ENCODE measurements around the gene DIABLO.
"Not testable (repeated sequence)": the region's sequence is repeated elsewhere in the genome, so short reads cannot be mapped to it uniquely, and the experiment has no call there.

Gene DIABLO

DNA sequence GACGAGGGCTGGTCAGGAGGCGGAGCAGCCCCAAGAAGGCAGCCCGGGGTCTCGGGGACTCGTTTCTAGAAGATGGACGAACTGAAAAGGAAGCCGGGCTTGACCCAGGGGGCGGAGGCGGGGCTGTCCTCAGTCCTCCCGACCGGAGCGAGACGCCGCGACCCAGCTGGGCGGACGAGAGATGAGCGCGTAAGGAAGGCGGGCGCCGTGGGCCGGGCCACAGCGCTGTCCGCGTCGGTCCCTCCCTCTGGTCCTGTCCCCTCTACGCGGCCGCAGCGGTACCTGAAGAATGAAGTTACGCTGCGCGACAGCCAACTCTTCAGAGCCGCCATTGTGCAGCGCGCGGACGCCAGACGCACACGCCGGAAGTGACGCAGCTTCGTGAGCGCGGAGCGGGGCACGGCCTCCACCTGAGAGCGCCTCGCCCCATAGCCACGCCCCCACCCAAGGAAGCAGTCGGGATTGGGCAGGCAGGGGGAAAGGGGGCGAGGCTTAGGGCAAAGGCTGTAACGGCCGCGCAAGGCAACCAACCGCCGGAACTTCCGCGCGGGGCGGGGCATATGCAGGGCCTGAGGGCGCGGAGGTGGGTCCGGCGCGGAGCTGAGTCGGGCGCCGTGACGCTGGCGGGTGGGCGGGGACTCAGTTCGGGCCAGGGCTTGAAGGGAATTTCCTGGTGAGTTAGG lies at the start of gene DIABLO:
DIABLO (minus strand) TSS at position 370 of the 683 bp plus-strand sequence; CDS start at position 332, 38 bp downstream.
- DNase-seq = peak; percentile 100

GRCh38 chr12:122275459-122275858 lies 49.6 kb upstream of the DIABLO start:
- no peak for DNase-seq

DNA sequence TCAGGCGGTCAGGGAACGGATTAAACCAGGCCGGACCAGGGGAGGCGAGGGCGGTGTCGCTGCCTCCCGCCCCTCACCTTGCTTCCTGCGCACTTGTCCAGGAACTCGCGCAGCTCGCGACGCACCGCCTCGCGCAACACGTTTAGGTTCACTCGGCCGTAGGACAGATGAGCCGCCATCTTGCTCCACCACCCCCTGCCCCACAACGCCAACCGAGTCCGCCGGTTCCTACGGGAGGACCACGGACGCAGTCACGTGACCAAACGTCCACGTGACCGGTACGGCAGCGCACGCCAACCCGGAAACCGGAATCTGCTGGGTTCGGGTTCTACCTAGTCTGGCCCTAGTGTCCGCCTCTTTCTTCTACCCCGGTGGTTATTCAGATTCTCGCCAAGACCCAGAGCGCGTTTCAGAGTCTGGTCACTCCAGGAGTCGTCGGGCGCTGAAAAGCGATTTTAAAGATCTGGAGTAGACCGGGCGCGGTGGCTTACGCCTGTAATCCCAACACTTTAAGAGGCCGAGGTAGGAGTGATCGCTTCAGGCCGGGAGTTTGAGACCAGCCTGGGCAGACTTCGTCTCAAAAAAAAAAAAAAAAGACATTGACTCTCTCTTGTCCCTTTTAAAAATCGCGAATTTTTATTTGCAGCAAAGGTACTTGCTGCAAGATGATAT lies 40.5 kb upstream of the DIABLO start, which contains the start of gene VPS33A:
VPS33A (minus strand) TSS at position 265 of the 672 bp plus-strand sequence; CDS start at position 179, 86 bp downstream.
- peak; percentile 95 for DNase-seq

DNA sequence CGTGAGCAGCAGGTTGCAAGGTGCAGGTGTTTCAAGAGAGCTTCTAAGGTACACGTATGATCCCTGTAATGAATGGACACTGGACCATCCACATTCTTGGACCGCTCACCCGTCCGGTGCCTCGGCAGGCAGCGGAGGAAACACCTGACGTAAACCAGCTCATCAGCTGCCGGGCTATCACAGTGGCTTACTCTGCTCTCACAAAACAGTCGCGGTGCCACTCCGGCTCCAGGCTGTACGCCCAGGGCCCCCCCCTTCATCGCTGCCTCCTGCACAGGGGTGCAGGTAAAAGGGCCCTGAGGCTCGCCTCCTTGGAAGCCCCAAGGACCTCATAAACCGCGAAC lies 40.0 kb upstream of the DIABLO start:
- no peak for DNase-seq

DNA sequence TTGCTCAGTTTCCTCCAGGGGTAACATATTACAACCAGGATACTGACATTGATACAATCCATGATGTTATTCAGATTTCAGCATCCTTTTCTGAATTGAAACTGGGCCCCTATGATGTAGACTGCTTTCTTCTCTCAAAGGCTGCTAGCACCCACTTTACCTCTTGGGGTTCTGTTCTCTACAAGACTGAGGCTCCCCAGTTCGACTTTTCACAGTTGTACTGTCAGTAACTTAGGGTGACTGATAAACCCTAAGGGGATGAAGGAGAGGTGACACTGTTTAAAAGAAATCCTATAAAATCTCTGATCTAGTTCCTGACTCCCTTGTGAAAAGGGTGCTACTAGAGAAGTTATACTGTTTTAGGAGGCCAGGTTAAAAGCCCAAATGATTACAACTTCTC lies 39.6 kb upstream of the DIABLO start:
- peak; percentile 40 for DNase-seq

GRCh38 chr12:122260735-122261134 lies 34.9 kb upstream of the DIABLO start:
- not testable (repeated sequence) for DNase-seq

- not testable (repeated sequence) for DNase-seq
Measured at GRCh38 chr12:122258939-122259338, 33.1 kb upstream of the DIABLO start.

DNA sequence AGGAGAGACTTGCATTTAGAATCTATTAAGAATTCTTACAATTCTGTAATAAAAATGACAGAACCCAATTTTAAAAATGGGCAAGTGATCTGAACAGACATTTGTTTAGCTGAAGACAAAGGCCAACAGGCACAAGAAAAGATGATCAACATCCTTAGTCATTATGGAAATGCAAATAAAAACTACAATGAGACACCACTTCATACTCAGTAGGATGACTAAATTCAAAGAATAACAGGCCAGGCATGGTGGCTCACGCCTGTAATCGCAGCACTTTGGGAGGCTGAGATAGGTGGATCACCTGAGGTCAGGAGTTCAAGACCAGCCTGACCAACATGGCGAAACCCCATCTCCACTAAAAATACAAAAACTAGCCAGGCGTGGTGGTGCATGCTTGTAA lies 32.6 kb upstream of the DIABLO start:
- DNase-seq = not testable (repeated sequence)

DNA sequence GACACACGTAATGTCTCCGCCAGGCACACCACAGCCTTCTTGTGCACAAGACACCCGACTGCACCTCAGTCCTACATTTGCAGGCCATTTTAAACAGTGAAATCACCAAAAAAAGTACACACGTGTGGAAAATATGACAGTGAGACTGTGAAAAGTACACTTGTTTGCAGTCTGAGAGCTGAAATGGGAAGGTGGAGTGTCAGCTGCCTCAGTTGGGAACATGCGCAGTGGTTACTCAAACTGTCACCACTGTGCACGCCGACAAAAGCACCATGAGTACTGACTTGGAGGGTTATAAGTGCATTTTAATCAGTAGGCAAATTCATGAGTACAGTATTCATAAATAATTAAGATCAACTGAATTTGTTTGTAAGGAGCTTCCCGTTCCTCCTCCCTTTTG lies 24.7 kb upstream of the DIABLO start:
- DNase-seq = no peak

GRCh38 chr12:122250047-122250446 lies 24.2 kb upstream of the DIABLO start:
- no peak for DNase-seq

- no peak for DNase-seq
Measured at GRCh38 chr12:122245553-122245952, 19.7 kb upstream of the DIABLO start.

GRCh38 chr12:122244565-122245371 lies 18.9 kb upstream of the DIABLO start:
- peak; percentile 53 for DNase-seq

DNA sequence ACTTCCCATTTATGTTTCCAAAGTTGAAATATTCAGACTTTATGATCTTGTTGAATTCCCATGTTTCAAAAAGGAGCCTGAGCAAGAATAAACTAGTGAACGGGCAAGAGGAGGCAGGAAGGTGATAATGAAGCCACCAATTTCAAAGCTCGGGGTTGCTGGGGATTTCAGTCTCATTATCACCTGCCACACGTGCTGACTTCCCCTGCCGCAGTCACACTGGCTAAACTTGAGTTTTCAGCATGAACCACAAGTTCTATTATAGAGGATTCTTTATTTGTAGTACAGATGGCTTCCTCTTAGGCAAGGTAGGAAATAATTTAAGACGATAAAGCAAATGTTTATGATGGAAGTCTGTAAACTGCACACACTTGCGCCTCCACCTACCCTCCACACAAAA lies 18.1 kb upstream of the DIABLO start:
- peak; percentile 40 for DNase-seq

GRCh38 chr12:122238861-122239260 lies 13.0 kb upstream of the DIABLO start:
- no peak for DNase-seq

DNA sequence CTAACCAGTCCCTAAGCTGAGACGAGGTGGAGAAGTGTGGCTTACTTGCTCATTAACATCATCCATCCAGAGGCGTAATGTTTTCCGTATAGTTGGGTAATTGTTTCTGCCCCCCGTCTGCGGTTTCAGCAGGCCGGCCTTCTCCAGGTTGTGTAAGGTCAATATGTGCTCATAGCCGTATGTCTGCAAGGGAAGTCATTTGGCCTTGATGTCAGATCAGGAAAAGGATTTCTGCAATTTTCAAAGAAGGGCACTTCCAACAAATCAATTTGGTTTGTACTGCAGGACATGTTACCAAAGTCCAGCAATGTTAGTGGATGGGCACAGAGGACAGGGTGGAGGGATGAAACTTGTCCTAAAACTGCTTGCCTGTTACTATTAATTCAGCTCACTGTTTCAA lies 9.9 kb upstream of the DIABLO start:
- DNase-seq = no peak

- DNase-seq = no peak
Measured at GRCh38 chr12:122232691-122233090, 6.8 kb upstream of the DIABLO start.

DNA sequence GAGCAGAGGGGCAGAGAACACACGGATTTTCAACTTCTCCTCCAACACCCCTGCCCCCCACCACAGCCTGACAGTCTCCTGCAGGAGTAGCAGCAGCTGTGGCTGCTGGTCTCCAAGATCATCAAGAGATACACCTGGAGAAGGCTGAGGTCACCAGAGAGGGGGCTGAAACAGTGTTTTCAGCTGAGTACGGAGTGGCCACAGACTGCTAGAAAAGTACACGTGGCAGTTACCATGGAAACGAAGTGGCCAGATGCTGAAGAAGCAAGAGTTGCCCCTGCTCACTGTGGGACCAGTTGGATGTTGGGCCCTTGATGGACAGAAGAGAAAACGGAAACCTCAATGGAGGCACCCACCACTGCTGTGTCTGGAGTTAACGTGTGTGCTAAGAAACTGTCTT lies 4.9 kb upstream of the DIABLO start:
- DNase-seq = no peak

DNA sequence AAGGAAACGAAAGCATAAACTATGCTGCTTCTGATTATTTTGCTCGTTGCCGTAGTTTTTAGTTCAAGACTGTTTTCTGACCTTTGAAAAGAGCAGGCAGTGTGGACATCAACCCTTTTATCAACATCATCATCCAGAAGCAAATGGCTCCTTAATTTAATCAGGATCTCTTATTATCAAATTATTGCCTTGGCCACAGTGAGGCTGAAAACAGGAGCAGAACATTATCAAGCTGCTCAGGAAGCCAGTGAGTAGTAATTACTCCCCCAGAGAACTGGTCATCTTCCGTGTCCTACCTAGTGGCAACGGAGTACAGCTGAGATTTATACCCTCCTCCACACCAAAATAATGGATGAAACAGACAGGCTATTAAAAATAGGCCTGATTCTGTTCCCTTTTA lies 2.2 kb upstream of the DIABLO start:
- no peak for DNase-seq

GRCh38 chr12:122227341-122227740 lies 1.5 kb upstream of the DIABLO start:
- peak; percentile 82 for DNase-seq

DNA sequence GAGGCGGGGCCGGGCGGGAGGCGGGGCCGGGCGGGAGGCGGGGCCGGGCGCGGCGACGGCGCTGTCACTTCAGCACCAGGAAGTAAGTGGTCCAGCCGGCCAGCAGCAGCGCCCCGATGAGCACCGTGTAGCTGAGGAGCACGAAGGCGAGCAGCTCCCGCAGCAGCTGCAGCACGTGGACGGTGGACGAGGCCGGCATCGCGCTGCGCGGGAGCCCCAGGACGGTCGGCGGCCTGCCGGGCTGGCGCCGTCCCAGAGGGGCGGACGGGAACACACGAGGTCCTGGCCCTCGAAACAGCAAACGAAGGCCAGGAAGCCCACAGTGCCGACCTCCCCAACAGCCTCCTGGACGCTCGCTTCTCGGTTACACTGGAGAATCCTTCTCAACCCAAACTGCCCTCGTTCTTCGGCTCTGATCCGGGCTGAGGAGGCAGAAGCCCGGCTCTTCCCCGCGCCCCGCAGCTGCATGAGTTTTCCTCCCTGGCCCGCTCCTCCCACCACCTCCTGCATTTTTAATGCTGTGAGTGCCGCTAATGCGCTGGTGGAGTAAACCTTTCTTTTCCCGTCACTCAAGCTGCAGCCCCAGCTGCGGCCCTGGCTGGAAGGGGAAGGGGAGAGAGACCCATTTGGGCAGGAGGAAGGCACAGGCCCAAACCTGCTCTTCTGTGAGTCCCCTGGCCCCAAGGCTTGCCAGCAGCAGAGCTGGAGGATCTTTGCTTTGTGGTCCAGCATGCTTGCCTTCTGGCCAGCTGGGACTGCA lies 694 bp upstream of the DIABLO start:
- no peak for DNase-seq

DNA sequence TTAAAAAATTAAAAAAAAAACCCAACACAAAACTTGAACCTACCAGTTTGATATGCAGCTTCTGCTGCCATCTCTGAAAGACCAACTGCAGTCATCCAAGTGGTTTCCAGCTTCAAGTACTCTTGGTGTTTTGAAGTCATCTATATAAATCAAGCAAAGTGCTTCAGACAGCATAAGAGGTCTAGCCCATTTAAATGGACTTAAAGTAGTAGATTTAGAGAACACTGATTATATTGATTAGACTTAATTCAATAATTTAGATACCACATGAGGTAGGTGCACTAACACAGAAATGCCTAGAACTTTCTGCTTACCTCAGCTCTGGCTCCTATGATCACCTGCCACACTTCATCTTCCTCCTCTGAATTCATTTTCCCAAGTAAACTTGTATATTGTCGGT lies 9.4 kb downstream of the DIABLO start:
- no peak for DNase-seq

- no peak for DNase-seq
Measured at GRCh38 chr12:122215771-122216170, 10.1 kb downstream of the DIABLO start.

All from CD4-positive, alpha-beta T cell treated with Interleukin-12 subunit alpha and Interleukin-12 subunit beta, for 1 hour (primary cell).